ENCODE measurements around the gene TAF5L.
"Not testable (repeated sequence)": the region's sequence is repeated elsewhere in the genome, so short reads cannot be mapped to it uniquely, and the experiment has no call there.

Gene TAF5L

GRCh38 chr1:229641306-229641705, 15.4 kb upstream of the TAF5L start:
- no peak for DNase-seq

- no peak for DNase-seq
Measured at GRCh38 chr1:229640455-229640854, 14.5 kb upstream of the TAF5L start.

GRCh38 chr1:229637746-229638145, 11.8 kb upstream of the TAF5L start:
- DNase-seq: no peak

GRCh38 chr1:229636042-229636441, 10.1 kb upstream of the TAF5L start:
- no peak for DNase-seq

GRCh38 chr1:229631966-229632365, 6.0 kb upstream of the TAF5L start:
- DNase-seq: no peak

GRCh38 chr1:229631148-229631547, 5.2 kb upstream of the TAF5L start:
- no peak for DNase-seq

GRCh38 chr1:229629261-229629660, 3.3 kb upstream of the TAF5L start:
- DNase-seq: peak; percentile 73

- DNase-seq: no peak
Measured at GRCh38 chr1:229627003-229627402, 1.1 kb upstream of the TAF5L start.

- peak; percentile 41 for DNase-seq
Measured at GRCh38 chr1:229625071-229625914, 629 bp downstream of the TAF5L start.

- DNase-seq: no peak
Measured at GRCh38 chr1:229624521-229625070, 1.3 kb downstream of the TAF5L start.

- DNase-seq: no peak
Measured at GRCh38 chr1:229623838-229624237, 2.1 kb downstream of the TAF5L start.

GRCh38 chr1:229623225-229623624, 2.7 kb downstream of the TAF5L start:
- DNase-seq: no peak

- not testable (repeated sequence) for DNase-seq
Measured at GRCh38 chr1:229622641-229623120, 3.2 kb downstream of the TAF5L start.

GRCh38 chr1:229621663-229622062, 4.3 kb downstream of the TAF5L start:
- peak; percentile 20 for DNase-seq

GRCh38 chr1:229620876-229621275, 5.0 kb downstream of the TAF5L start:
- DNase-seq: peak; percentile 33

- no peak for DNase-seq
Measured at GRCh38 chr1:229619614-229620013, 6.3 kb downstream of the TAF5L start.

- no peak for DNase-seq
Measured at GRCh38 chr1:229619002-229619401, 6.9 kb downstream of the TAF5L start.

GRCh38 chr1:229617351-229618100, 8.4 kb downstream of the TAF5L start:
- no peak for DNase-seq

- DNase-seq: no peak
Measured at GRCh38 chr1:229614701-229615100, 11.2 kb downstream of the TAF5L start.

GRCh38 chr1:229613938-229614337, 12.0 kb downstream of the TAF5L start:
- no peak for DNase-seq

GRCh38 chr1:229608590-229608989, 17.3 kb downstream of the TAF5L start:
- no peak for DNase-seq

- DNase-seq: no peak
Measured at GRCh38 chr1:229607370-229607769, 18.6 kb downstream of the TAF5L start.

GRCh38 chr1:229603371-229604005, 22.4 kb downstream of the TAF5L start:
- no peak for DNase-seq

Measured in fibroblast of skin of right biceps (primary cell).